ENCODE results near the gene GATA6. TPM values are rescaled to one million over a fixed set of nuclear protein-coding genes. Genes with fewer than 3 reads are reported as not detected.

Gene GATA6
- total and polyA plus RNA-seq, 2 of the 8 experiments (the other 6 are each of a cell fraction or from before 2014, with no cell fraction given) = 0.09 TPM; not detected in 1

DNA sequence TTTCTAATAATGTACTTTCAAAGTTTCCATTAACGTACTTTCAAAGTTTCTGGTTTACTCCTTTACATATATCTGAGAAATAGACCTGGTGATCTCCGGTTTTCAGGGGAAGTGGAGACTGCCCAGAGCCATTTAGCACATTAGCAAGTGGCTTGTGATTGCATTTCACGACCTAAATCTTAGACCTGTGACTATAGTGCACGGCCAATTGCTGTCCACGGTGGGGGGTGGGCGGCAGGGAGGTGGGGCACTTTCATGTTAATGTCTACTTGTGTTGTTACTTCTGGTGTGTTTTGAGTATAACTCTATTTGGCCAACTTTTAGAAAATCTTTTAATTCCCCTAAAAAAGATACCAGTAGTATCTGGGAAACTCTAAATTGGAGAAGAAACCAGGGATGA lies 11.3 kb downstream of the GATA6 start:
- WGBS, 2 experiments (ENCODE audit: extremely low coverage in 1 of 2, insufficient coverage in 1 of 2, insufficient read length in 1 of 2, insufficient replicate concordance in 2 of 2, low coverage in 1 of 2, low lambda C conversion rate in 2 of 2, missing lambda C conversion rate in 1 of 2) = 42% methylated on average over 6 of the region's 6 CpGs; no CpG with 5 or more reads in 1 of the 2 experiments
- Histone ChIP-seq H3K79me2 (ENCODE audit: control insufficient read depth in 1 of 2, insufficient read depth in 2 of 2, low read length in 2 of 2) (no peaks in the 10 kb centered on the region), H3K27me3 (replicated peaks in 1 of 4; ENCODE audit: control insufficient read depth in 3 of 4, extremely low read depth in 1 of 4, insufficient read depth in 3 of 4, low read length in 3 of 4) (peaks cover 34 to 46% (median 39%) of the 10 kb centered on the region in 4 experiments), H3K79me1 (ENCODE audit: low read depth, low read length) (no peaks in the 10 kb centered on the region), H3K9me3 (ENCODE audit: insufficient read depth in 2 of 2, low read depth in 1 of 2, low read length in 1 of 2) (no peaks in the 10 kb centered on the region), H3K9ac (replicated peaks in 1 of 4; ENCODE audit: extremely low read depth in 1 of 4, low read depth in 3 of 4, low read length in 3 of 4) (no peak overlapping the region), H3K36me3 (ENCODE audit: control insufficient read depth in 2 of 4, insufficient read depth in 4 of 4, low read length in 3 of 4) (peaks cover 0 to 4% (median 0%) of the 10 kb centered on the region in 4 experiments; a peak in 1 of 8 replicates), H3K56ac (replicated peaks; ENCODE audit: insufficient read length, low read depth, low read length) (no peak overlapping the region), H2AFZ (ENCODE audit: low read length) (no peak overlapping the region), H3K4me3 (ENCODE audit: extremely low read depth in 1 of 4, insufficient read depth in 2 of 4, low read depth in 3 of 4, low read length in 4 of 4) (no peak overlapping the region), H3K4ac (replicated peaks; ENCODE audit: insufficient read length, low read depth, low read length) (no peak overlapping the region), H2AK5ac (ENCODE audit: low read depth, low read length) (no peak overlapping the region), H3K14ac (ENCODE audit: insufficient read length) (no peak overlapping the region), H3K23me2 (ENCODE audit: low read depth, low read length) (no peaks in the 10 kb centered on the region), H3K18ac (ENCODE audit: extremely low read depth, low read length) (no peak overlapping the region), H2BK15ac (ENCODE audit: low read length) (no peak overlapping the region), H4K8ac (ENCODE audit: extremely low read depth, insufficient read depth, low read length) (no peak overlapping the region), H2BK20ac (ENCODE audit: low read length) (no peak overlapping the region), H2BK12ac (ENCODE audit: low read depth, low read length) (no peak overlapping the region), H3K23ac (ENCODE audit: insufficient read length) (no peak overlapping the region), H2BK120ac (replicated peaks; ENCODE audit: low read depth, low read length) (no peak overlapping the region), H4K5ac (ENCODE audit: insufficient read length, low read depth, low read length) (no peak overlapping the region), H2BK5ac (ENCODE audit: low read depth, low read length) (no peak overlapping the region), H3K4me2 (ENCODE audit: insufficient read depth in 1 of 2, low read depth in 2 of 2, low read length in 2 of 2) (no peak overlapping the region), H3K4me1 (replicated peaks in 1 of 4; ENCODE audit: control insufficient read depth in 3 of 4, insufficient read depth in 4 of 4, low read length in 3 of 4) (peaks cover 0 to 3% (median 1%) of the 10 kb centered on the region in 4 experiments; a peak in 4 of 7 replicates), H3K27ac (ENCODE audit: low read depth, low read length) (no peak overlapping the region), H4K20me1 (replicated peaks in 1 of 2; ENCODE audit: control insufficient read depth in 1 of 2, insufficient read depth in 2 of 2, low read length in 2 of 2) (peaks cover 2 to 5% of the 10 kb centered on the region in 2 experiments), H4K91ac (replicated peaks; ENCODE audit: insufficient read length, low read length) (no peak overlapping the region)
- TF ChIP-seq SIX5 (IDR thresholded peaks at IDR 0.05; ENCODE audit: low read depth, low read length) = no peak
- no peak for TF ChIP-seq PHF8 (conservative IDR thresholded peaks at IDR 0.05; ENCODE audit: low read depth, low read length)
- no peak for TF ChIP-seq CBX5 (IDR thresholded peaks at IDR 0.05; ENCODE audit: low read depth, low read length)
- no peak for TF ChIP-seq MAFK (IDR thresholded peaks at IDR 0.05; ENCODE audit: low read depth, low read length)
- TF ChIP-seq CTBP2 (IDR thresholded peaks at IDR 0.05; ENCODE audit: borderline replicate concordance, insufficient read depth, insufficient read length, low read length) = no peak
- FAIRE-seq = no peak
- ChIA-PET POLR2A (ENCODE audit: partially characterized antibody) (no interaction called here), CTCF (ENCODE audit: partially characterized antibody) (no interaction called here)
- DNase-seq (ENCODE audit: low read depth in 1 of 2, low spot score in 2 of 2) = no peak
